ENCODE data around the gene POLR3F. TPM values are rescaled to one million over a fixed set of nuclear protein-coding genes. Genes with fewer than 3 reads are reported as not detected.
"Not testable (repeated sequence)": the region's sequence is repeated elsewhere in the genome, so short reads cannot be mapped to it uniquely, and the experiment has no call there.

POLR3F gene
- total RNA-seq, 1 donor from 2014 or later: 30.7 TPM

DNA sequence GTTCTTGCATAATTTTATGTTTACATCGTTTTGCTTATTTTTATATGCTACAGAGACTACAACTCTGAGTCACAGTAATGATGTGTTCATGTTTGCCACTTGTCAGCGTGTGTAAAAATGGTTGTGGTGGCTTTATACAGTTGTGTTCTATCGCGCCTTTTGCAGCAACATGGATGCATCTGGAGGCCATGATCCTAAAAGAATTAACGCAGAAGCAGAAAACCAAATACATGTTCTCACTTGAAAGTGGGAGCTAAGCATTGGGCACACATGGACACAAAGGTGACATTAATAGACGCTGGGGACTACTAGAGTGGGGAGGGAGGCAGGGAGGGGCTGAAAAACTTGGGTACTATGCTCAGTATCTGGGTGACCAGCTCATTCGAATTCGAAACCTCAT is 39.6 kb downstream of the POLR3F start:
- DNase-seq: no peak

GRCh38 chr20:18507218-18508191 is 40.3 kb downstream of the POLR3F start, which contains the start of gene SEC23B:
SEC23B (plus strand) TSS chr20:18507940; CDS start chr20:18510836, 2,896 bp downstream.
- DNase-seq: peak; percentile 97

DNA sequence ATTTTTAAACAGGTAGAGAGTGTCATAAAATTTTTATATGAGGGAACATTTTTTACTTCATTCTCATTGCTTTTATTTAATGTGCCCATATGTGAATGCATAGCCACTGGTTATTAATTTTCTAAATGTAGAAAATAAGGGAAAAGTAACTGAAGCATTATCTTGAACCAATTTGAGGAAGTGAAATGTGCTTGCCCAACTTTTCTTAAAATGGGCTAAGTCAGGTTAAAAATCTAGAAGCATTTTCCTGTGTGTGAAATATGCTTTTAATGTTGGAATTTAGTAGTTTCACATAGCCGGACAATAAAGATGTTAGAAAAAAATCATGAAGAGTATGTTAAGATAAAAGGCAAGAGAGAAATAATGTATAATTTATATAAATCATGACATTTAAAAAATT is 44.4 kb downstream of the POLR3F start:
- no peak for DNase-seq

DNA sequence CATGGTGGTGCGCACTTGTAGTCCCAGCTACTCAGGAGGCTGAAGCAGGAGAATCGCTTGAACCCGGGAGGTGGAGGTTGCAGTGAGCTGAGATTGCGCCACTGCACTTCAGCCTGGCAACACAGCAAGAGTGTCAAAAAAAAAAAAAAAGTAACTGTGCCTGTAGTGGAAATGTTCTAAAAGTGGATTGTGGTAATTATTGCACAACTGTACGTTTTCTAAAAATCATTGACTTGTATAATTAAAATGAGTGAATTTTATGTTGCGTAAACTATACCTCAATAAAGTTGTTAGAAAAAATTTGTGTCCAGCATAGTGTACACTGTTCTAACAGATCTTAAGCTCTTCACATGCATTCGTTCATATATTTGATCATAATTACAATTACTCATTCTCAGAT is 46.0 kb downstream of the POLR3F start:
- no peak for DNase-seq

DNA sequence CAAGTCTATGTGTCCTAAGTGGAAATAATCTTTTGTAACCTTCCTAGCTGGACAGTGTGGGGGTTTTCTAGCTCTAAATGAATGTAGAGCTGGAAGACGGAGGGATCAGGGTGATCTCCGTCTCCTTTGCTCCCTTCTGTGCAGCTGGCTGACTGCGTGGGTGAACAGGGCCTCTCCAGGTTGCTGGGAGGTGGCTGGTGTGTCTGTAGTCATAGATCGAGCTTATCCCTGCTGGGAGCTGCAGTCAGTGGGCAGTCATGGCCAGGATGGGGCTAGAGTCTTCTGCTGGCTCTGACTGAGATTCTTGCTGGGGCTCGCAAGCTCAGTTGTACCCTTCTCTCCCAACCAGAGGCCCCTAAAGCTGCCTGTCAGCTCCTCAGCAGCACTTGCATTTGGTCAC is 46.9 kb downstream of the POLR3F start:
- DNase-seq: no peak

DNA sequence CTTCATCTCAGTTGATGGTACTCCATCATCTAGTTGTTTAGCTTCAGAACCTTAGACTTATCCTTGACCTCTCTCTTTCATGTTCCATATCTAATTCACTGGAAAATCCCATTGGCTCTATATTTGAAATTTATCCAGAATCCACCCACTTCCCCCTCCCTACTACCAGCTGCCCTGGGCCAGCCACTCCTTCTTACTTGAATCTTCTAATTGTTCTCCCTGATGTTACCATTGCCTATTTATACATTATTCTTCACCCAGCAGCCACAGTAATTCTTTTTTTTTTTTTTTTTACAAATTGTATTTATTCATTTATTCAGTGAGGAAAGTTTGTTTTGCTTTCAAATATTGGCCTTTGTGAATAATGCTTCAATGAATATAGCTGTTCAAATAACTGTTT is 48.8 kb downstream of the POLR3F start:
- DNase-seq: no peak

- not testable (repeated sequence) for DNase-seq
Observed at GRCh38 chr20:18522066-18522465, 54.9 kb downstream of the POLR3F start.

- DNase-seq: no peak
Observed at GRCh38 chr20:18523066-18523465, 55.9 kb downstream of the POLR3F start.

DNA sequence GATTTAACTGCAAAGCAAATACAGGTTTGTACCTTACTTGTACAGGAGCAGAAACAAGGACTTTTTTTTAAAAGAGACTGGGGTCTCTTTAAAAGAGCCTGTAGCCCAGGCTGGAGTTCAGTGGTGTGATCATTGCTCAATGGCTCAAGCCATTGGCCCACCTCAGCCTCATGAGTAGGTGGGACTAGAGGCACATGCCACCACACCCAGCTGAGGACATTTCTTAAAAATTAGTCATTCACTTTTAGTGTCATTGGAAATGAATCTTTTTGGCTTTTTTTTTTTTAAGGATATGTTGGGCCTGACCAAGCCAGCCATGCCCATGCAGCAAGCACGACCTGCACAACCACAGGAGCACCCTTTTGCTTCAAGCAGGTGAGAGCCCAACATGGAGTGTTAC is 57.5 kb downstream of the POLR3F start:
- no peak for DNase-seq

DNA sequence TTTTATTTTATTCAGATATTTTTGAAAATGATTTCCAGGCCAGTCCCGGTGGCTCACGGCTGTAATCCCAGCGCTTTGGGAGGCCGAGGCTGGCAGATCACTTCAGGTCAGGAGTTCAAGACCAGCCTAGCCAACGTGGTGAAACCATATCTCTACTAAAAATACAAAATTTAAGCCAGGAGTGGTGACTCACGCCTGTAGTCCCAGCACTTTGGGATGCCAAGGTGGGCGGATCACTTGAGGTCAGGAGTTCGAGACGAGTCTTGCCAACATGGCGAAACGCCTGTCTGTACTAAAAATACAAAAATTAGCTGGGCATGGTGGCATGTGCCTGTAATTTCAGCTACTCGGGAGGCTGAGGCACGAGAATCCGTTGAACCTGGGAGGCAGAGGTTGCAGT is 59.6 kb downstream of the POLR3F start:
- not testable (repeated sequence) for DNase-seq

DNA sequence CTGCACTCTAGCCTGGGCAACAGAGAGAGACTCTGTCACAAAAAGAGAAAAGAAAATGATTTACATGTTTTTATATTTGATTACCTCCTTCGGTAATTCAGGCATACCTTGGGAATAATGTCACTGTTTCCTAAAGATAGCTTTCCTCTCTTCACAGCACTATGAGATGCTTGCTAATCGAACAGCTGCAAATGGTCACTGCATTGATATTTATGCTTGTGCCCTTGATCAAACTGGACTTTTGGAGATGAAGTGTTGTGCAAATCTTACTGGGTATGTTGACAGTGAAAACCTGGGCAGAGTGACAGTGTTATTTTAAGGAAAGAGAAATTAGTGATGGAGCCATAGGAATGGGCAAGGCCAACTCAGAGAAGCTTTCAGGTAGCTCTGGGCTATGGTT is 60.1 kb downstream of the POLR3F start:
- DNase-seq: no peak

GRCh38 chr20:18527836-18528235 is 60.6 kb downstream of the POLR3F start:
- no peak for DNase-seq

DNA sequence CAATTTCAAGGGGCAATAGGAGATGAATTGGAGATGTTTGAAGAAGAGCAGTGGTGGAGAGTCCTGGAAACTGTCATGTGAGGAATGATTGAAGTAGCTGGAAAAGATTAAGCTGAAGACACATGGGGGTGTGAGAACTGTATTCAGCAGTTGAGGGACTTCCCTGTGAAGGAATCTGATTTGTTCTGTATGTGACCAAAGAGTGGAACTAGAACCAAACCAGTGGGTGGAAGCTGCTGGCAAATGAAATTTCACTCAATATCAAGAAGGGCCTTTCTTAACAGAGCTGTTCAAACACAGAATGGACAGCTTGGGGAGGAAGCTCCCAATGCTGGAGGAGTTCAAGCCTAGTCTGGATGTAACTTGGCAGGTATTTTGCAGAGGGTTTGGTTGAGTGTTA is 61.9 kb downstream of the POLR3F start:
- no peak for DNase-seq

DNA sequence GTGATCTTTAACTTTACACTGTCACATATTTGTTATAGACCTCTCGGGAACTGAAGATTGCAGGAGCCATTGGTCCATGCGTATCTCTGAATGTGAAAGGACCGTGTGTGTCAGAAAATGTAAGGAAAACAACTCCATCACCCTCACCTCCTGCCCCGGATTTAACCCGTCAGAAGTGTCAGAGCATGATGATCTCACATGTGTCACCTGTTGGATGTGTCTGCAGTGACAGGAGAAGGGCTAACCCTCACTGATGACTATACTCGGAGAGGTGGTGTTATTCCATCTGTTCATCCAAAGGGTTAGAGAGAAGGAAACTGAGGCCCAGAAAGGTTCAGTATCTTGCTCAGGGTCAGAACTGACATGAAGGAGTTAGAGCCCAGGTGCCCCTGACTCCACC is 65.4 kb downstream of the POLR3F start:
- DNase-seq: no peak

DNA sequence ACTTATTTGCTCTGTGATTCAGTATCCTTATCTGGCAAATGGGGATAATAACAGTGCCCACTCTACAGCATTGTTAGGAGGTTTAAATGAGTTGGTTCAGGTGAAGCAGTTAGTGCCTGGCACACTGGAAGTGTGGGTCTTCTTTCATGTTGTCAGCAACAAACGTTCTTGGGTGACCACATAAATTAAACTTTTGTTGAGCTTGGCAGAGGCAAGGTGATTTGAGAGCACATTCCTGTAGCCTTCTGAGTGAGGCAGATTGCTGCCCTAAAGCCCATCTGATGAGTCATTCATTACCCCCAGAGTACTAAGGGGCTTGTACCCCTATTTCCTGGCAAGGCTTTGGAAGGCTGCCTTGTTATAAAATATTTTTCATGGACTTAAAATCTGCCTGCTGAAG is 66.3 kb downstream of the POLR3F start:
- no peak for DNase-seq

DNA sequence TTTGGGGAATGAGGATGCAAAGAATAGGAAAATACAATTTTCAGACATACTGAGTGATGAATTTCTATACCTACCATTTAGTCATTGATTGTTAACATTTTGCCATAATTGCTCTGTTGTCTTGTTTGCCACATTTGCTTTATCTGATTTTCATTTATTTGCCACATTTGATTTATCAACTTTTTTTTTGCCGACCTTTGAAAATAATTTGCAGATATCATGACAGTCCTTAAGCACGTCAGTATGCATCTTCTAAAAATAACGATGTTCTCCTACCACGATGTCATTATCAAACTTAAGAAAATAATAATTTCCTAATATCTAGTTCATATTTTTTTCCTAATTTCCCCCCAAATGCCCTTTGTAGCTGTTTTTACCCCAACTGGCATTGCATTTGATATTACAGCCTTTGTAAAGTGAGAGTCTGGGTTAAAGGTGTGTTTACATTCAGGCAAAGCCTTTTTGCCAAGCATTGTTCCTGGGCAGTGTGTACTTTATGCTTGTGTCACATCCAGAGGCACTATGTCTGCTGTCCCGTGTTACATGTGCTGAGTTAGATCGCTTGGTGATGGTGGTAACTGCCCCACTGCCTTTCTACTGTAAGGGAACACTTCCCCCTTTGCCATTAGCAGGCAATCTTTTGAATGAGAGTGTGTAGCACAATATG is 66.9 kb downstream of the POLR3F start:
- no peak for DNase-seq

Small RNAs within 50 kb of the gene (small RNA-seq; reads per million reads assigned to genes)
- gene MIR3192: not detected
- not detected for gene RNA5SP476

Other genes with a start within 250 kb of the POLR3F start
- 35.4 TPM for gene ZNF133, start 178.9 kb upstream of the POLR3F start, total RNA-seq
- gene DZANK1, start 360 bp upstream of the POLR3F start, total RNA-seq: 4.2 TPM
- 28.4 TPM for gene RBBP9, start 29.8 kb downstream of the POLR3F start, total RNA-seq
- gene SEC23B, start 40.5 kb downstream of the POLR3F start, total RNA-seq: 56.3 TPM
- gene SMIM26, start 100.0 kb downstream of the POLR3F start, total RNA-seq: 76.3 TPM
- gene DTD1, start 120.7 kb downstream of the POLR3F start, total RNA-seq: 84.2 TPM

Measured in occipital lobe (tissue), 3 donors.